Measurements from ENCODE around the gene SEC14L3. TPM values are rescaled to one million over a fixed set of nuclear protein-coding genes. Genes with fewer than 3 reads are reported as not detected.

The SEC14L3 gene
- total and polyA plus RNA-seq, 2 of the 13 experiments (the other 11 are each of a cell fraction or from before 2014, with no cell fraction given) = not detected

DNA sequence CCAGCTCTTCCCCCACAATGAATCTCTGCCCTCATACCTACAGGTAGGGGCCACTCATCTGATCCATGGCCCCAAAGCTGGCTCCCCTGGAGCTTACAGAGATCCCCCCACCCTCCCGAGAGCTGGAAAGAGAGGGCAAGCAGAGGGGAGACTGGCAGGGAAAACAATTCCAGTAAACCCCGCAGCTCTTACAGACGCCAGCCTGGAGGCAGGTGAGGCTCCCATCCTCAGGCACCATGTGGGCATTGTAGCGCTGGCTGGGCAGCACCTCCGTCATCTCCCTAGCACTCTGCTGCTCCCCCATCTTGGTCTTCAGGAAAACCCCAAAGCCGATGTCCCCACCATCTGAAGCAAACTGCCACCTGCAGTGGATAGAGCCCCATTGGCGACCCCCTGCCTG lies 19.6 kb upstream of the SEC14L3 start (continued):
- TF ChIP-seq TAF15 (IDR thresholded peaks at IDR 0.05; ENCODE audit: low read depth, low read length, poor library complexity, severe bottlenecking) (no peak), KLF11 (CRISPR knock-in tag; IDR thresholded peaks at IDR 0.05) (no peak), ZNF441 (CRISPR knock-in tag; IDR thresholded peaks at IDR 0.05; ENCODE audit: borderline replicate concordance) (no peak), KDM5B (CRISPR knock-in tag; IDR thresholded peaks at IDR 0.05; ENCODE audit: borderline replicate concordance) (no peak), ZNF737 (CRISPR knock-in tag; IDR thresholded peaks at IDR 0.05; ENCODE audit: borderline replicate concordance) (no peak), JUNB (CRISPR knock-in tag; IDR thresholded peaks at IDR 0.05; ENCODE audit: borderline replicate concordance) (no peak)
- TF ChIP-seq, protein P1, sequence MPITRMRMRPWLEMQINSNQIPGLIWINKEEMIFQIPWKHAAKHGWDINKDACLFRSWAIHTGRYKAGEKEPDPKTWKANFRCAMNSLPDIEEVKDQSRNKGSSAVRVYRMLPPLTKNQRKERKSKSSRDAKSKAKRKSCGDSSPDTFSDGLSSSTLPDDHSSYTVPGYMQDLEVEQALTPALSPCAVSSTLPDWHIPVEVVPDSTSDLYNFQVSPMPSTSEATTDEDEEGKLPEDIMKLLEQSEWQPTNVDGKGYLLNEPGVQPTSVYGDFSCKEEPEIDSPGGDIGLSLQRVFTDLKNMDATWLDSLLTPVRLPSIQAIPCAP (CRISPR knock-in tag; IDR thresholded peaks at IDR 0.05; ENCODE audit: low read depth) = no peak

DNA sequence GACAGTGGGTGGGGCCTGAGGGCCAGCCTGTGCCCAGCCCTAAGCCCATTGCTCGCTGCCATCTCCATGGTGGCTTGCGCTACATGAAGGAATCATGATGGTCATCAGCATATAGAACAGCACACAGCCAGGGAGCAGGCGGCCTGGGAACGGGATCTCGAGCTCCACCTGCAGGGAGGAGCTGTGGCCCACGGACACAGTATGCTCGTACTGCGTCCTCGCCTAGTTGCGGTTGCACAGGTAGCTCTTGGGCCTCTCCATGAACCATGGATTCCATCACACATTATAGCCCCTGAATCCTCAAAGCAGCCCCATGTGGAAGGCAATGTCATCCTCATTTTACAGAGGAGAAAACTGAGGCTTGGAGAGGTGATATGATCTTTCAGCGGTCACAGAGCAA lies 18.6 kb upstream of the SEC14L3 start:
- H3K9me3 ChIP-seq (ENCODE audit: low read length) = no peaks in the 10 kb centered on the region
- TF ChIP-seq STAG1 (CRISPR knock-in tag; IDR thresholded peaks at IDR 0.05) (peak; percentile 66), AHR (CRISPR knock-in tag; IDR thresholded peaks at IDR 0.05) (no peak), ZFX (CRISPR knock-in tag; IDR thresholded peaks at IDR 0.05; ENCODE audit: low read depth) (0 out of 2 replicates have a peak, but pooled peaks have one; percentile 17), ZNF782 (CRISPR knock-in tag; IDR thresholded peaks at IDR 0.05; ENCODE audit: borderline replicate concordance) (no peak), KDM2A (CRISPR knock-in tag; IDR thresholded peaks at IDR 0.05; ENCODE audit: borderline replicate concordance, low read depth) (0 out of 2 replicates have a peak, but pooled peaks have one; percentile 35), SALL1 (CRISPR knock-in tag; IDR thresholded peaks at IDR 0.05) (peak; percentile 30; the same call in 1 of the 2 replicates), TOE1 (CRISPR knock-in tag; IDR thresholded peaks at IDR 0.05) (no peak), TEAD3 (CRISPR knock-in tag; optimal IDR thresholded peaks at IDR 0.05; ENCODE audit: borderline replicate concordance) (peak; percentile 20), ZNF768 (CRISPR knock-in tag; IDR thresholded peaks at IDR 0.05) (peak; percentile 44; the same call in 1 of the 2 replicates)
- TF ChIP-seq, protein P2, sequence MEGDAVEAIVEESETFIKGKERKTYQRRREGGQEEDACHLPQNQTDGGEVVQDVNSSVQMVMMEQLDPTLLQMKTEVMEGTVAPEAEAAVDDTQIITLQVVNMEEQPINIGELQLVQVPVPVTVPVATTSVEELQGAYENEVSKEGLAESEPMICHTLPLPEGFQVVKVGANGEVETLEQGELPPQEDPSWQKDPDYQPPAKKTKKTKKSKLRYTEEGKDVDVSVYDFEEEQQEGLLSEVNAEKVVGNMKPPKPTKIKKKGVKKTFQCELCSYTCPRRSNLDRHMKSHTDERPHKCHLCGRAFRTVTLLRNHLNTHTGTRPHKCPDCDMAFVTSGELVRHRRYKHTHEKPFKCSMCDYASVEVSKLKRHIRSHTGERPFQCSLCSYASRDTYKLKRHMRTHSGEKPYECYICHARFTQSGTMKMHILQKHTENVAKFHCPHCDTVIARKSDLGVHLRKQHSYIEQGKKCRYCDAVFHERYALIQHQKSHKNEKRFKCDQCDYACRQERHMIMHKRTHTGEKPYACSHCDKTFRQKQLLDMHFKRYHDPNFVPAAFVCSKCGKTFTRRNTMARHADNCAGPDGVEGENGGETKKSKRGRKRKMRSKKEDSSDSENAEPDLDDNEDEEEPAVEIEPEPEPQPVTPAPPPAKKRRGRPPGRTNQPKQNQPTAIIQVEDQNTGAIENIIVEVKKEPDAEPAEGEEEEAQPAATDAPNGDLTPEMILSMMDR (CRISPR knock-in tag; IDR thresholded peaks at IDR 0.05) = peak; percentile 77
- TF ChIP-seq, protein P3, sequence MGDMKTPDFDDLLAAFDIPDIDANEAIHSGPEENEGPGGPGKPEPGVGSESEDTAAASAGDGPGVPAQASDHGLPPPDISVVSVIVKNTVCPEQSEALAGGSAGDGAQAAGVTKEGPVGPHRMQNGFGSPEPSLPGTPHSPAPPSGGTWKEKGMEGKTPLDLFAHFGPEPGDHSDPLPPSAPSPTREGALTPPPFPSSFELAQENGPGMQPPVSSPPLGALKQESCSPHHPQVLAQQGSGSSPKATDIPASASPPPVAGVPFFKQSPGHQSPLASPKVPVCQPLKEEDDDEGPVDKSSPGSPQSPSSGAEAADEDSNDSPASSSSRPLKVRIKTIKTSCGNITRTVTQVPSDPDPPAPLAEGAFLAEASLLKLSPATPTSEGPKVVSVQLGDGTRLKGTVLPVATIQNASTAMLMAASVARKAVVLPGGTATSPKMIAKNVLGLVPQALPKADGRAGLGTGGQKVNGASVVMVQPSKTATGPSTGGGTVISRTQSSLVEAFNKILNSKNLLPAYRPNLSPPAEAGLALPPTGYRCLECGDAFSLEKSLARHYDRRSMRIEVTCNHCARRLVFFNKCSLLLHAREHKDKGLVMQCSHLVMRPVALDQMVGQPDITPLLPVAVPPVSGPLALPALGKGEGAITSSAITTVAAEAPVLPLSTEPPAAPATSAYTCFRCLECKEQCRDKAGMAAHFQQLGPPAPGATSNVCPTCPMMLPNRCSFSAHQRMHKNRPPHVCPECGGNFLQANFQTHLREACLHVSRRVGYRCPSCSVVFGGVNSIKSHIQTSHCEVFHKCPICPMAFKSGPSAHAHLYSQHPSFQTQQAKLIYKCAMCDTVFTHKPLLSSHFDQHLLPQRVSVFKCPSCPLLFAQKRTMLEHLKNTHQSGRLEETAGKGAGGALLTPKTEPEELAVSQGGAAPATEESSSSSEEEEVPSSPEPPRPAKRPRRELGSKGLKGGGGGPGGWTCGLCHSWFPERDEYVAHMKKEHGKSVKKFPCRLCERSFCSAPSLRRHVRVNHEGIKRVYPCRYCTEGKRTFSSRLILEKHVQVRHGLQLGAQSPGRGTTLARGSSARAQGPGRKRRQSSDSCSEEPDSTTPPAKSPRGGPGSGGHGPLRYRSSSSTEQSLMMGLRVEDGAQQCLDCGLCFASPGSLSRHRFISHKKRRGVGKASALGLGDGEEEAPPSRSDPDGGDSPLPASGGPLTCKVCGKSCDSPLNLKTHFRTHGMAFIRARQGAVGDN (CRISPR knock-in tag; IDR thresholded peaks at IDR 0.05) = 0 out of 2 replicates have a peak, but pooled peaks have one; percentile 9

More for the DNA sequence above, 18.6 kb upstream of the SEC14L3 start:
- in situ Hi-C loops (cut with HindIII; ENCODE audit: extremely low pct_ligation_motif_present, low pct_unique_long_range_greater_than_20kb) (no loop called here), intact Hi-C loops (cut with micrococcal nuclease; ENCODE audit: unreplicated experiment) (no loop called here)
- Histone ChIP-seq H3K9ac (ENCODE audit: insufficient read depth, low read depth, low read length) (no peak overlapping the region), H3K27ac (ENCODE audit: extremely low read length, insufficient read depth, low read length) (no peak overlapping the region), H3K79me2 (ENCODE audit: insufficient read depth, low read length) (no peaks in the 10 kb centered on the region), H3K36me3 (replicated peaks in 1 of 2; ENCODE audit: control insufficient read depth in 1 of 2, insufficient read depth in 2 of 2, low read length in 2 of 2) (no peaks in the 10 kb centered on the region), H3K4me2 (ENCODE audit: low read depth, low read length) (no peak overlapping the region), H3K27me3 (ENCODE audit: control insufficient read depth in 1 of 2, insufficient read depth in 2 of 2, low read length in 2 of 2) (peaks cover 2 to 31% of the 10 kb centered on the region in 2 experiments), H4K20me1 (ENCODE audit: insufficient read depth, low read length) (no peaks in the 10 kb centered on the region), H3K4me1 (ENCODE audit: insufficient read depth, low read length) (no peaks in the 10 kb centered on the region), H3K4me3 (replicated peaks in 1 of 3; ENCODE audit: insufficient read depth in 1 of 3, low read depth in 2 of 3, low read length in 3 of 3) (no peak overlapping the region), H2AFZ (ENCODE audit: low read length) (no peak overlapping the region)
- DNase-seq (ENCODE audit: low spot score) (peak; percentile 16), FAIRE-seq (peak; percentile 52), ATAC-seq (peak; percentile 89)
- no TSS peak for BruUV-seq (replicated peaks)
- ChIA-PET CTCF (ENCODE audit: low intra/inter-chr PET ratio, low total read pairs) (no interaction called here), POLR2A (no interaction called here)
- WGBS (ENCODE audit: low lambda C conversion rate) = 86% methylated on average over 1 of the region's 11 CpGs

All from HepG2 (cell line).